ENCODE results near the gene POLR3B. TPM values are rescaled to one million over a fixed set of nuclear protein-coding genes. Genes with fewer than 3 reads are reported as not detected.

POLR3B gene
- total and polyA plus RNA-seq, 4 donors: 5.4 to 12.2 (median 7.0) TPM

DNA sequence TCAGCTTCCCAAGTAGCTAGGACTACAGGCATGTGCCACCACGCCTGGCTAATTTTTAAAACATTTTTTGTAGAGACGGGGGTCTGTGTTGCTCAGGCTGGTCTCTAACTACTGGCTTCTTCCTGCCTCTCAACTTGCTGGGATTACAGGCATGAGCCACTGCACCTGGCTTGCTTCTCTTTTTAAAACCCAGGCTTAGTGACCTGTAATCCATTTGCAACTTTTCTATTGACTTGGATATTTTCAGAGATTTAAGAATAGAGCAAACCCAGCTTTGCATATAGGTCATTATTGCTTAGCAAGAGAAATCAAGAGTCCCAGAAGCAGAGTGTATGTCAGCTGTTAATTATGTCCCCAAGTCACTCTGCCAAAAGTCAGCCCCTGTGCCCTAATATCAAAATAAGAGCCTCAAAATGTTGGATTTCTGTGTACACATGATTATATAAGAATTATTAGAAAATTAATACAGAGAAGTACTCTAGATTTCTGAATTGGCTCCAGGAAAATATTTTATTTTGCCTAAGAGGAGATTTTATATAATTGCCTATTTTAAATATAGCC is 30.2 kb upstream of the POLR3B start:
- DNase-seq (ENCODE audit: low spot score): no peak
- Histone ChIP-seq H3K4me1 (ENCODE audit: control insufficient read depth in 4 of 4, insufficient read depth in 4 of 4, low read length in 3 of 4) (no peaks in the 10 kb centered on the region), H3K36me3 (ENCODE audit: control insufficient read depth in 4 of 4, insufficient read depth in 3 of 4, low read depth in 1 of 4, low read length in 3 of 4) (peaks cover 1 to 21% (median 12%) of the 10 kb centered on the region in 4 donors), H3K4me3 (ENCODE audit: low read depth in 1 of 3, low read length in 3 of 3) (no peak overlapping the region), H3K27ac (ENCODE audit: low read depth in 1 of 2, low read length in 2 of 2) (no peak overlapping the region), H3K9me3 (ENCODE audit: control insufficient read depth in 4 of 4, low read length in 3 of 4) (no peaks in the 10 kb centered on the region), H3K27me3 (ENCODE audit: control insufficient read depth in 4 of 4, insufficient read depth in 4 of 4, low read length in 3 of 4) (no peaks in the 10 kb centered on the region), H3K9ac (ENCODE audit: low read depth in 1 of 2, low read length in 2 of 2) (no peak overlapping the region)
- WGBS: 93% methylated on average over 2 of the region's 2 CpGs
- TF ChIP-seq, protein P1, sequence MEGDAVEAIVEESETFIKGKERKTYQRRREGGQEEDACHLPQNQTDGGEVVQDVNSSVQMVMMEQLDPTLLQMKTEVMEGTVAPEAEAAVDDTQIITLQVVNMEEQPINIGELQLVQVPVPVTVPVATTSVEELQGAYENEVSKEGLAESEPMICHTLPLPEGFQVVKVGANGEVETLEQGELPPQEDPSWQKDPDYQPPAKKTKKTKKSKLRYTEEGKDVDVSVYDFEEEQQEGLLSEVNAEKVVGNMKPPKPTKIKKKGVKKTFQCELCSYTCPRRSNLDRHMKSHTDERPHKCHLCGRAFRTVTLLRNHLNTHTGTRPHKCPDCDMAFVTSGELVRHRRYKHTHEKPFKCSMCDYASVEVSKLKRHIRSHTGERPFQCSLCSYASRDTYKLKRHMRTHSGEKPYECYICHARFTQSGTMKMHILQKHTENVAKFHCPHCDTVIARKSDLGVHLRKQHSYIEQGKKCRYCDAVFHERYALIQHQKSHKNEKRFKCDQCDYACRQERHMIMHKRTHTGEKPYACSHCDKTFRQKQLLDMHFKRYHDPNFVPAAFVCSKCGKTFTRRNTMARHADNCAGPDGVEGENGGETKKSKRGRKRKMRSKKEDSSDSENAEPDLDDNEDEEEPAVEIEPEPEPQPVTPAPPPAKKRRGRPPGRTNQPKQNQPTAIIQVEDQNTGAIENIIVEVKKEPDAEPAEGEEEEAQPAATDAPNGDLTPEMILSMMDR (IDR thresholded peaks at IDR 0.05; ENCODE audit: low read depth, low read length, missing input control): no peak
- TF ChIP-seq HNF4A (conservative IDR thresholded peaks at IDR 0.05) (no peak), FOXA2 (IDR thresholded peaks at IDR 0.05) (no peak), GABPA (IDR thresholded peaks at IDR 0.05 in 1 of 2, conservative IDR thresholded peaks at IDR 0.05 in 1 of 2) (no peak), EGR1 (IDR thresholded peaks at IDR 0.05; ENCODE audit: low read depth in 2 of 2) (no peak), RAD21 (IDR thresholded peaks at IDR 0.05) (no peak)
- TF ChIP-seq, protein P2, sequence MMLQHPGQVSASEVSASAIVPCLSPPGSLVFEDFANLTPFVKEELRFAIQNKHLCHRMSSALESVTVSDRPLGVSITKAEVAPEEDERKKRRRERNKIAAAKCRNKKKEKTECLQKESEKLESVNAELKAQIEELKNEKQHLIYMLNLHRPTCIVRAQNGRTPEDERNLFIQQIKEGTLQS (IDR thresholded peaks at IDR 0.05): no peak
- TF ChIP-seq, protein P3, sequence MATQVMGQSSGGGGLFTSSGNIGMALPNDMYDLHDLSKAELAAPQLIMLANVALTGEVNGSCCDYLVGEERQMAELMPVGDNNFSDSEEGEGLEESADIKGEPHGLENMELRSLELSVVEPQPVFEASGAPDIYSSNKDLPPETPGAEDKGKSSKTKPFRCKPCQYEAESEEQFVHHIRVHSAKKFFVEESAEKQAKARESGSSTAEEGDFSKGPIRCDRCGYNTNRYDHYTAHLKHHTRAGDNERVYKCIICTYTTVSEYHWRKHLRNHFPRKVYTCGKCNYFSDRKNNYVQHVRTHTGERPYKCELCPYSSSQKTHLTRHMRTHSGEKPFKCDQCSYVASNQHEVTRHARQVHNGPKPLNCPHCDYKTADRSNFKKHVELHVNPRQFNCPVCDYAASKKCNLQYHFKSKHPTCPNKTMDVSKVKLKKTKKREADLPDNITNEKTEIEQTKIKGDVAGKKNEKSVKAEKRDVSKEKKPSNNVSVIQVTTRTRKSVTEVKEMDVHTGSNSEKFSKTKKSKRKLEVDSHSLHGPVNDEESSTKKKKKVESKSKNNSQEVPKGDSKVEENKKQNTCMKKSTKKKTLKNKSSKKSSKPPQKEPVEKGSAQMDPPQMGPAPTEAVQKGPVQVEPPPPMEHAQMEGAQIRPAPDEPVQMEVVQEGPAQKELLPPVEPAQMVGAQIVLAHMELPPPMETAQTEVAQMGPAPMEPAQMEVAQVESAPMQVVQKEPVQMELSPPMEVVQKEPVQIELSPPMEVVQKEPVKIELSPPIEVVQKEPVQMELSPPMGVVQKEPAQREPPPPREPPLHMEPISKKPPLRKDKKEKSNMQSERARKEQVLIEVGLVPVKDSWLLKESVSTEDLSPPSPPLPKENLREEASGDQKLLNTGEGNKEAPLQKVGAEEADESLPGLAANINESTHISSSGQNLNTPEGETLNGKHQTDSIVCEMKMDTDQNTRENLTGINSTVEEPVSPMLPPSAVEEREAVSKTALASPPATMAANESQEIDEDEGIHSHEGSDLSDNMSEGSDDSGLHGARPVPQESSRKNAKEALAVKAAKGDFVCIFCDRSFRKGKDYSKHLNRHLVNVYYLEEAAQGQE (IDR thresholded peaks at IDR 0.05): no peak

DNA sequence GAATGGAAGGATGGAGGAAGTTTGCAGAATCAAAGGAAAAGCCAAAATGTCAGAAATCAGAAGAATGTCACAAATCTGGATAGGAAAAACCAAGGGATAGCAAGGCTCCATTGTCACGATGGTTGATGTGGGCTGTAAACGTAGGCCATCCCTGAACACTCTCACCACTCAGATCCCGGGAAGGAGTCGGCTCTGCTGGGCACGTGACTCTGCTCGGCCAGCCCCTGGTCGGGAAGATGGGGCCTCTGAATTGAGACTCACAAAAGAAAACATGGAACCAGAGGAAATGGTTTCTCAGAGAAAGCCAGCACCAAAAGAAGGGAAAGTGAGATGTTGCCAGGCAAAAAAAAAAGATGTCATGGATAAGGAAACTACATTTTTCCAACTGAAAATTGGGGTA is 28.8 kb upstream of the POLR3B start:
- Histone ChIP-seq H3K9ac (ENCODE audit: low read depth in 1 of 2, low read length in 2 of 2) (no peak overlapping the region), H3K27ac (ENCODE audit: low read depth in 1 of 2, low read length in 2 of 2) (no peak overlapping the region), H3K36me3 (ENCODE audit: control insufficient read depth in 4 of 4, insufficient read depth in 3 of 4, low read depth in 1 of 4, low read length in 3 of 4) (peaks cover 1 to 12% (median 5%) of the 10 kb centered on the region in 4 donors), H3K27me3 (ENCODE audit: control insufficient read depth in 4 of 4, insufficient read depth in 4 of 4, low read length in 3 of 4) (no peaks in the 10 kb centered on the region), H3K9me3 (ENCODE audit: control insufficient read depth in 4 of 4, low read length in 3 of 4) (no peaks in the 10 kb centered on the region), H3K4me1 (ENCODE audit: control insufficient read depth in 4 of 4, insufficient read depth in 4 of 4, low read length in 3 of 4) (no peaks in the 10 kb centered on the region), H3K4me3 (ENCODE audit: low read depth in 1 of 3, low read length in 3 of 3) (no peak overlapping the region)
- TF ChIP-seq TAF1 (conservative IDR thresholded peaks at IDR 0.05): no peak
- TF ChIP-seq YY1 (IDR thresholded peaks at IDR 0.05): no peak
- TF ChIP-seq NR2F2 (IDR thresholded peaks at IDR 0.05): no peak
- WGBS: 88% methylated on average over 7 of the region's 7 CpGs
- DNase-seq (ENCODE audit: low spot score): no peak

Measured in liver (tissue), 9 donors.